Suppressor macrophage (primary cell): Measurements from ENCODE around the gene SESN1.
A peak's percentile ranks its signal among the peaks of the same experiment; 100 is the strongest.
"Not testable (repeated sequence)": the region's sequence is repeated elsewhere in the genome, so short reads cannot be mapped to it uniquely, and the experiment has no call there.

Experiments
- DNase-seq, 4 experiments: peaks; one replicate each; pipeline ENCODE4 v3.0.0-alpha.2; 2020 to 2022

The SESN1 gene

DNA sequence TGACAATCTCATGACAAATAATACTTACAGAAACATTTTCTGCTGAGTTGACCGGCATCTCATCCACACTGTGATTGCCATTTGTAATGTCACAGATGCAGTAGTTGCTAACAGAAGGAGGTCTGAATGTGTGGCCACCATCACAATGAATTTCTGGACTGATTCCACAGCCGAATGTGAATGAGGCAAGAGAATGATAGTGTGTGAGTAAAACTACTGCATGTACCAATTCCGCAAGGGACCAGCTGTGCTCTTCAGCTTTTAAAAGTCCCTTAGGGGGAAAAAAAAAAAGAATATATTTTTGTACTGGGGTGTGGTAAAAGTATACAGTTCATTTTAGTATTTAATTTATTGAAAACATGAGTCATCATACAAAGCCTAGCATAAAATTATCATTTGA is 96.2 kb downstream of the SESN1 start:
- DNase-seq: no peak

DNA sequence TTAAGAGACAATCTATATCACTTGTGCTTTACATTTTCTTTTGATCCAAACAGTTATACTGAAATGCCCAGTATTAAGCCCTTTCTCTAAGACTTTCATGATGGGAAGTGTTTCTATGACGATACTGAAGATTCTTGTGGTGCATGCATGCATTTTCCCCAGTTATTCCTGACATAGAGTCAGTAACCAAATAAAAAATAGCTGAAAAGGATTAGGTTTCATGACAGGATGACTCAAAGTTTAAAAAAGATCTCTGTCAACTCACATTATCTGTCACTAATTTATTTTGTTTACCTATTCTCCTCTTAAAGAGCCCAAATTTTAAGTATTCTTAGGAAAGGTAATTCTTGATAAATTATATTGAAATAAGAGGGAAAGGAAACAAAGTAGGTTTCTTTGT is 98.4 kb downstream of the SESN1 start:
- no peak for DNase-seq

DNA sequence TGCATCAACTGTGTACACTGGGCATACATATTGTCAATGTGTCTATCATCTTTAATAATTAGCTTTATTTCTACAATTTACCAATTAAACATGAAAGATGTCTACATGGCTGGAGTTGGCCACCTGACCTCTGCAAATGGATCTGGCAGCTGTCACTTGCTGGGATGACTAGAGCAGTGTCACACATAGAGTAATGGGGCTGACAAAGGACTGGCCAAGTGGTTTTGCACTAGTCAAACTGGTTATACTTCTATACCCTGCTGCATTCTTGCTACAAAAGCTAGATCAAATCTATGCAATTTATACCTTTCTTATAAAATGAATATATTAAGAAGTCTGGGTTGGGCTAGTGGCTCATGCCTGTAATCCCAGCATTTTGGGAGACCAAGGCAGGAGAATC is 99.3 kb downstream of the SESN1 start:
- DNase-seq: no peak

- DNase-seq: no peak
These were observed 100.8 kb downstream of the SESN1 start for GRCh38 chr6:108993876-108994275.

GRCh38 chr6:108989700-108990099 is 104.9 kb downstream of the SESN1 start:
- no peak for DNase-seq

DNA sequence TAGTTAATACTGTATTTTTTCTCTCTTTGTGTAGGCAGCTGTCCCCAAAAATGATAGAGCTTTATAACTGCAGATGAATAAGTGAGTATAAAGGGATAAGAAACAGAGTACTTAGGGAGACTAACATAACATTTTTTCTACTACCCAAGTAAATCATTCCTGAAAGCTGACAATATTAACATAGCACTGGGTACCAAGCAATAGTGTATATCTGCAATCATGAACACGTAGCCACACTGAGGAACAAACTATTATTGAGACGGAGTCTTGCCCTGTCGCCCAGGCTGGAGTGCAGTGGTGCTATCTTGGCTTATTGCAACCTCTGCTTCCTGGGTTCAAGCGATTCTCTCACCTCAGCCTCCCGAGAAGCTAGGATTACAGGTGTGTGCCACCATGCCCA is 105.9 kb downstream of the SESN1 start:
- DNase-seq: no peak

DNA sequence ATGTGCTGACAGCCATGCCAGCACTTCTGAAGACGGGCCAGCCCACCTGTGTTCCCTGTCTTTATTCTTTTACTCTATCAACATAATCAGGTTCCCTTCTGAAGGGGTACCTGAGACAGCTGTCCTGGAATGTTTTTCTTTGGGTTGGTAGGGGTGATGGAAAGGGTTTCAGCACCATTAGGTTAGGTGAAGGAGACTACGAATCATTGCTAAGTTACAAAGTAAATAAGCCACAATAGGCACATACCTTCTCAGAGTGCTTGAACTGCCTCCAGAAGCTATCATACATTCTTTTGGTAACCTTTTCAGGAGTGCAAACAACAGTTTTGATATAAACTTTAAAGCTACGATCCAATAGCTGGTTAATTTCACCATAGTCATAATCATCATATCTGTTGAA is 106.3 kb downstream of the SESN1 start:
- no peak for DNase-seq

GRCh38 chr6:108987156-108987555 is 107.5 kb downstream of the SESN1 start:
- no peak for DNase-seq

GRCh38 chr6:108985301-108985700 is 109.3 kb downstream of the SESN1 start:
- no peak for DNase-seq

GRCh38 chr6:108983151-108983550 is 111.5 kb downstream of the SESN1 start:
- peak in 2 of 4 experiments; percentile 33 to 43 for DNase-seq

- DNase-seq: peak in 2 of 4 experiments; percentile 5 to 9
These were observed 112.2 kb downstream of the SESN1 start for GRCh38 chr6:108982154-108983113.

DNA sequence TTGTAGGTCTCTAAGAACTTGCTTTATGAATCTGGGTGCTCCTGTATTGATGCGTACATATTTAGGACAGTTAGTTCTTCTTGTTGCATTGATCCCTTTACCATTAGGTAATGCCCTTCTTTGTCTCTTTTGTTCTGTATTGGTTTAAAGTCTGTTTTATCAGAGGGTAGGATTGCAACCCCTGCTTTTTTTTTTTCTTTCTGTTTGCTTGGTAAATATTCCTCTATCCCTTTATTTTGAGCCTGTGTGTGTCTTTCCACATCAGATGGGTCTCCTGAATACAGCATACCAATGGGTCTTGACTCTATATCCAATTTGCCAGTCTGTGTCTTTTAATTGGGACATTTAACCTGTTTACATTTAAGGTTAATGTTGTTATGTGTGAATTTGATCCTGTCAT is 116.0 kb downstream of the SESN1 start:
- not testable (repeated sequence) for DNase-seq

DNA sequence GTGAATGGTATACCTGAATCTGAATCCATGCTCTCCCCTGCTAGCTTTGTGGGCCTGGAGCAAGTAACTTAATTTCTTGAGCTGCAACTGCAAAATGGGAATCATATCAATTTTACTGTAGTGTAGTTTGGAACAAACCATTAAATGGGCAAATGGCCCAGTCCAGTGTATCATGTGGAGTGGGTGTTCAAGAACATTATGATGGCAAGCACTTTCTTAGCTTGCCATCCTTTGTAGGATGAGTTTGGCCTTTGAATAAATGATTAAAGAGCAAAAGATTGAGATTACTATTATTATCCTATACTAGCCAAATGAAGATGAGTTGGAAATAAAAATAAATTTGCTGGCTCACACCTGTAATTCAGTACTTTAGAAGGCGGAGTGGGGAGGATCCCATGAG is 120.4 kb downstream of the SESN1 start:
- DNase-seq: no peak

DNA sequence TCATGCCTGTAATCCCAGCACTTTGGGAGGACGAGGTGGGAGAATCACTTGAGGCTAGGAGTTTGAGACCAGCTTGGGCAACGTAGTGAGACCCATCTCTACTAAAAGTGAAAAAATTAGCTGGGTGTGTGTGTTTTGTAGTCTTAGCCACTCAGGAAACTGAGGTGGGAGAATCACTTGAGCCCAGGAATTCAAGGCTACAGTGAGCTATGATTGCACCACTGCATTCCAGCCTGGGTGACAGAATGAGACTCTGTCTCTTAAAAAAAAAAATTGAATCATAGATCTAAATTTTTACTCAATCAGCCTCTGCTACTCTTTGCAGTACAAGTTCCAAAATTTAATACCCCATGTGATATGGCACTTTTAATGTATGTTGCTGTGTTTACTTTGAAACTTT is 124.9 kb downstream of the SESN1 start:
- DNase-seq: no peak

DNA sequence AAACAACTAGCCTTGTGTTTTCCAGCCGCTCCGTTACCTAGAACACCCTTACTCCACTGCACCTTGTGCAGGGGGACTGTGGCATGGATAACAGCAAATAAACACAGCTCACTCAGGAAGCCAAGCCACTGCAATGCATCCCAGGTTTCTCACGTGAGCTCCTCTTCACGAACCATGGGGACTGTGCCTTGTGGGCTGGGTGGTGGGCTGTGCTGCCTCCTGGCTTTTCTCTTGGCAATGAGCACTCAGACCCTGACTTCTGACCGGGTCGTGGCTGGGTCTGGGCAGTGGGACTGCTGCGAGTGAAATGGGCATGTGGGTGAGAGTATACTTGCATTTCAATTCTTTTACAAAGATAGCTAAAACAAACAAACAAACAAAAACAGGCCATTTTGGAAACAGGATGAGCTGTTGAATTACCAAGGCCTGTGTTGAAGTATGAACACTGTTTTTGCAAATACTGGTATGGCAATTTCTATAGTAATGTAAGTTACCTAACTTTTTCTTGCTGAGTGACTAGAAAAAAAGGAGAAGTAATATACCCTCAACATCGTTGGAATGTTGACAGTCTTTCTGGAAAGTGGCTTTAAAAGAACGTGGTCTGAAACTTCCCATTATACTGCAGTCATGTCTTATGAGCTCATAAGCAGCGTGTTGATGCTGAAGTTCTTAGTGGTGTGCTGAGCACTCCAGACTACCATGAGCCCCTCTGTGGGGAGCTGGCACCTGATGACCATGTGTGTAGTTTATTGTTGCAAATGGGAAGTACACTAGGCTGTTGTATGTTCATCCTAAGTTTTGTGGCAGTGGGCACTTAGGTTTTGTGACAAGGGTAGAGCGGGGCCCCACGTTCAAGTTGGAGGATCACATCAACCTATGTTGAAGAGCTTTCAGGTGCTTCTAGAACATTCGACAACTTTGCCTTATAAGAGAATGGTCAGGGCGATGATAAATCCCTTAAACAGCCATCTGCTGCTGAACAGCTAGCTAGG is 126.0 kb downstream of the SESN1 start:
- DNase-seq: peak; percentile 70 to 92 (median 80)

DNA sequence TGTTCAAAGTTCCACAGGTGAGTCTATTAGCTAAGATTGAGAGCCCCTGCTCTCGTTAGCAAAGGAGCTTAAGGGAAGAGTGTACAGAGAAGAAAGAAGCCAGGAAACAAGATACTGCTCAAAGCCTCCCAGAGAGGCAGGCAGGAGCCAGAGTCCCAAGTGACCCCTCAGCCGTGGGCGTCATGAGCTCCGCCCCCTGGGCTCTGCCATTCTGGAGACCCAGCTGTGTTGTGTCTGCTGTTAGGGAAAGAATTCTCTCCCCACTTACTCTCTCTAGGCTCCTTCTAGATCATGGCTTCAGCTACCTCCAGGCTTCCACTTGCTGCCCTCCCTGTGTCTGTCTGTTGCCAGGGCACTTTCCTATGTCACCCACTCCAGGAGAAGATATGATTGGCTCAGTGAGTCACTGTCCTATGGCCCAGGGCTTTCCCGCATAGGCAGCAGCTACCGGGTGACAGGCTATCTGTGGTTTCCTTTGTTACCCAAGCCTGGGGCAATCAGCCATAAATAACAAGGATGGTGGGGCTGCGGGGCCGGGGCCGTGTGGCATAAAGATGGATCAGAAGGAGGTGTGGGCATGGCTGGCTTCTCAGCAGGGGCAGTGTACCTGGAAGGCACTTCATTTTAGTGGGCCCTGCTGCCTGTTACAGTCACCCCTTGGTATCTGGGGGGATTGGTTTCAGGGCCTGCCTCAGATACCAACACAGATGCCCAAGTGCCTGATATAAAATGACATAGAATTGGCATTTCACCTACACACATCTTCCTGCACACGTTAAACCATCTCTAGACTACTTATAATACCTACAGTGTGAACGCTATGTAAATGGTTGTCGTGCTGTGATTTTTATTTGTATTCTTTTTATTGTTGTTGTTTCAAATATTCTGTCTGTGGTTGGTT is 127.5 kb downstream of the SESN1 start:
- DNase-seq: peak; percentile 81 to 91 (median 86)

DNA sequence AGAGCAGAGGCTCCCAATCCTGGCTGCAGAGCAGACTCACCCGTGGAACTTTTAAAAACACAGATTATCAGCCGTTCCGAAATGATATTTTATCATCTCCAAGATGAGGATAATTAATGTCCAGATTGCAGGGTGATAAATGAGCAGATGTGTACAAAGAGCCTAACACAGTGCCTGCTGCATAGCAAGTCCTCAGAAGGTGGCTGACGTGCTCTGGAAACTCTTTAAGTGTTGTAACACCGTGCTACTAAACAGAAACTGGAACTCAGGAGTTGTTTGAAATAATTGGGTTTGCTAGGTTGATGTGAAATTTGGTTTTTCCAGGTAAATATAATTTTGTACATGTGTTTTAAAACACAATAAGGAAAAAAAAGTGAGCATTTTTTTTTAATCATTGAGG is 128.4 kb downstream of the SESN1 start:
- peak in 3 of 4 experiments; percentile 37 to 45 (median 39) for DNase-seq

DNA sequence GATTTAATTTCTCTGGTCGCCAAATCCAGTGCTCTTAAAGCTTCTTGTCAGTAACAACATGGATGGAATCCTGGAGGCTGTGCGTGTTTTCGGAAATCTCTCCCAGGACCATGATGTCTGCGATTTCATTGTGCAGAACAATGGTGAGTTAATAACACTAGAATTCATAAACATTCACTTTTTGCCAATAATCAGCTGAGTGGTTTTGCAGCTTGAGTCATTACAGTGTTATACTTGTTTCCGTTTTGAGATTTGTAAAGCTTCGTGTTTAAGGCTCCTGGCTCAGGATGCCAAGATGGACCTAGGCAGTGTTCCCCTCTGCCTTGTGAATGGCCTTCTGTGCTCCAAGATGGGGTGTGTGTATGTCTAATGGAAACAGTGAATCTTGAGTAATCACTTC is 132.7 kb downstream of the SESN1 start:
- no peak for DNase-seq

DNA sequence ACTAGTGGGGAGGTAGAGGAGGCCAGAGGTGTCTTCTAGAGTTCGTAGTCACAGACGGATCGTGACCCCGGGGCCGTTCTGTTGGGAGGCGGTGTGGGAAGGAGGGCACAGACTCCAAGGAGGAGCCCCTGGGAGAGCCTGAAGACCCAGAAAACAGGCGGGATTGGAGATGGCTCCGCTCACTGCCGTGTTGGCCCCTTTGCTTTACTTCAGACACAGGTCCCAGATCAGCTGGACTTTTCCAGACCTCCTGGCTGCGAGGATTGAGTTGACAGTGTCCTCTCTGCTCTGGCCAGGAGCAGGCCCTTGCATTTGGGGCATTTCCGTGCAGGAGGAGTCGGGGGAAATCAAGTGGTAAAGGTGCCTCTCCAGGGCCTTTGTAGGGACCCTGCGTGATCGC is 133.6 kb downstream of the SESN1 start:
- no peak for DNase-seq

DNA sequence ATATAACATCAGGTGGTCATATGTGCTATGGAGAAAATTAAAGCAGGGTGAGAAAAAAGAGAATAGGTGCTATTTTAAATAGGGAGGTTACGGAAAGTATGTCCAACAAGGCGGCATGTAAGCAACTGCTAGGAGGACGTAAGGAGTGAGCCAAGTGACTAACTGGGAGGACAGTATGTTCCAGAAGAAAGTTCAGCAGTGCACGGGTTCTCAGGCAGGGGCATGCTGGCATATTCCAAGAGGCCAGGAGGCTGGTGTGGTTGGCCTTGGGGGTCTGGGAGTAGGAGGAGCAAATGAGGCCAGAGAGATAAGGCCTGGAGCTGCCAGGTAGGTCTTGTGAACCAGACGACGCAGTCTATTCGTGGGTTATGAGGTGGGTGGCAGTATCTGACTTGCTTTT is 134.0 kb downstream of the SESN1 start:
- no peak for DNase-seq

DNA sequence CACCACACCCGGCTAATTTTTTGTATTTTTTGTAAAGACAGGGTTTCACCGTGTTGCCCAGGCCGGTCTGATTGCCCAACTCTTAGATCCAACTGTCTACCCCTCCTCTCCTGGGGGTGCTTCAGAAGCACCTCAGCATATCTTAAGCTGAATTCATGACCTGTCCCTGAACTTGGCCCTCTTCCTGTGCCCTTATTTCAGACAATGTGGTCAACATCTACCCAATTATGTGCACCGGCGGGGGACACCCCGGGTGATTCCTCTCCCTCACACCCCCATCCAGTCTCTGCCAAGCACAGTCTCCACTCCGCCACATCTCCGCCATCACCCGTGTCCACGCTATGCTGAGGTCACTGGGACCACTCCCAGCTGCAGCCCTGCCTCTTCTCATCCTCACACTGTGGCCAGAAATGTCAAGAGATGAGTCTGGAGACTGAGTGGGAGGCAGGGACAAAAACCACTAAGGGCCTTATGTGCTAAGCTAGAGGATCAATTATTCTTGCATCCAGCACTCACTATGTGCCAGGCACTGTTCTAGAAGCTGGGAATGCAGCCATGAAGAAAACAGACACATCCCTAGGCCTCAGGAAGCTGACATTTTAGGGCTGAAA is 134.6 kb downstream of the SESN1 start:
- DNase-seq: no peak
